Tibial nerve (tissue), 4 donors: Measurements from ENCODE around the gene C6orf89. TPM values are rescaled to one million over a fixed set of nuclear protein-coding genes. Genes with fewer than 3 reads are reported as not detected.

Experiments used
- DNase-seq, 2 donors: peaks; one replicate each; pipeline ENCODE4 v3.0.0-alpha.2; 2019; ENCODE audit warnings: low spot score in 2 of 2
- H3K27ac ChIP-seq, 4 donors: fragments of 200-600 bp; sonication (generic) in 3 of 4; one replicate each; pipeline ENCODE4 v1.5.1; 2017 to 2019; ENCODE audit warnings: mild to moderate bottlenecking in 1 of 4
- H3K27me3 ChIP-seq, 2 donors: fragments of 200-600 bp; sonication (generic) in 1 of 2; one replicate each; pipeline versions ENCODE4 v1.5.1 to v1.6.0; 2017 to 2019
- H3K36me3 ChIP-seq, 3 donors: fragments of 200-600 bp; sonication (generic); one replicate each; pipeline ENCODE4 v1.5.1; 2018 to 2019
- H3K4me1 ChIP-seq, 4 donors: fragments of 200-600 bp; sonication (generic) in 3 of 4; one replicate each; pipeline ENCODE4 v1.5.1; 2017 to 2019
- H3K4me3 ChIP-seq, 4 donors: fragments of 200-600 bp; sonication (generic) in 3 of 4; one replicate each; pipeline ENCODE4 v1.5.1; 2017 to 2019; ENCODE audit warnings: mild to moderate bottlenecking in 1 of 4, moderate library complexity in 1 of 4
- H3K9me3 ChIP-seq, 4 donors: fragments of 200-600 bp; sonication (generic) in 3 of 4; one replicate each; pipeline ENCODE4 v1.5.1; 2017 to 2019
- EP300 ChIP-seq, 2 donors: sonication (generic); formaldehyde crosslinking; IDR thresholded peaks; one replicate each; pipeline ENCODE4 v1.6.1; 2017; ENCODE audit warnings: antibody characterized with exemption in 2 of 2, mild to moderate bottlenecking in 1 of 2
- POLR2A ChIP-seq, 2 donors: fragments of 450-650 bp; IDR thresholded peaks; one replicate each; pipeline ENCODE4 v1.6.1; 2017; ENCODE audit warnings: antibody characterized with exemption in 2 of 2, mild to moderate bottlenecking in 2 of 2, moderate library complexity in 2 of 2
- WGBS, 2 donors: methylation state at CpG; one replicate each; pipeline ENCODE4 v1.1.5; 2018; 5-methylcytosine and 5-hydroxymethylcytosine counted together
- total RNA-seq, 4 donors: library from RNA; depleted of rRNA; stranded (reverse); fragments of >200 nt; gene quantifications; one replicate each; pipeline ENCODE4 v1.1.0, GENCODE V29; 2016
- TF ChIP-seq, protein P1 (sequence below), 5 experiments: fragments of 200-600 bp in 3 of 5; fragments of 450-650 bp in 2 of 5; sonication (generic) in 3 of 5; IDR thresholded peaks; one replicate each; pipeline ENCODE4 v1.5.1; 2016 to 2019; ENCODE audit warnings: antibody characterized with exemption in 5 of 5, mild to moderate bottlenecking in 3 of 5, moderate library complexity in 2 of 5

Gene C6orf89
- total RNA-seq, 4 donors from 2014 or later: 41.1 to 57.9 (median 52.3) TPM

DNA sequence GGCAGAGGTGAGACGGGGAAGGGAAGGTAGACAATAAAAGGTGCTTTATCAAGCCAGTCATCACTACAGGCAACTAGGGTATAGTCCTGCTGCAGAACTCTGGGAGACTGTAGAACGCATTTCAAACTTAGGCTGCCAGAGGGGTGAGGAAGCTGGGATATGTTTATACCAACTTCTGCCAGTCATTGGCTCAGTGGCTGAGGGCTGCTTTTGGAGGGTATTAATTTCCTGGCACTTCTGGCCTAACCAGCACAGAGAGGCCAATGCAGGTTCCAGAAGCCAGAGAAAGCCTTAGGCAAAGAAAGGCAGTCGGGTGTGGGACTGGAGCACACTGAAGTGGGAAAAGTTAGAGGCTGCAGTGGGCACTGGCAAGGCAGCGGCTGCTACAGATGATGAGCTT is 42.6 kb upstream of the C6orf89 start:
- H3K36me3 ChIP-seq: no peaks in the 10 kb centered on the region
- H3K4me3 ChIP-seq: no peak overlapping the region
- H3K9me3 ChIP-seq: no peaks in the 10 kb centered on the region
- H3K27ac ChIP-seq: no peak overlapping the region
- no peak for DNase-seq
- H3K4me1 ChIP-seq: peaks cover 0 to 24% (median 20%) of the 10 kb centered on the region in 4 donors
- TF ChIP-seq, protein P1, sequence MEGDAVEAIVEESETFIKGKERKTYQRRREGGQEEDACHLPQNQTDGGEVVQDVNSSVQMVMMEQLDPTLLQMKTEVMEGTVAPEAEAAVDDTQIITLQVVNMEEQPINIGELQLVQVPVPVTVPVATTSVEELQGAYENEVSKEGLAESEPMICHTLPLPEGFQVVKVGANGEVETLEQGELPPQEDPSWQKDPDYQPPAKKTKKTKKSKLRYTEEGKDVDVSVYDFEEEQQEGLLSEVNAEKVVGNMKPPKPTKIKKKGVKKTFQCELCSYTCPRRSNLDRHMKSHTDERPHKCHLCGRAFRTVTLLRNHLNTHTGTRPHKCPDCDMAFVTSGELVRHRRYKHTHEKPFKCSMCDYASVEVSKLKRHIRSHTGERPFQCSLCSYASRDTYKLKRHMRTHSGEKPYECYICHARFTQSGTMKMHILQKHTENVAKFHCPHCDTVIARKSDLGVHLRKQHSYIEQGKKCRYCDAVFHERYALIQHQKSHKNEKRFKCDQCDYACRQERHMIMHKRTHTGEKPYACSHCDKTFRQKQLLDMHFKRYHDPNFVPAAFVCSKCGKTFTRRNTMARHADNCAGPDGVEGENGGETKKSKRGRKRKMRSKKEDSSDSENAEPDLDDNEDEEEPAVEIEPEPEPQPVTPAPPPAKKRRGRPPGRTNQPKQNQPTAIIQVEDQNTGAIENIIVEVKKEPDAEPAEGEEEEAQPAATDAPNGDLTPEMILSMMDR (IDR thresholded peaks at IDR 0.05): no peak
- TF ChIP-seq POLR2A (IDR thresholded peaks at IDR 0.05) (no peak), EP300 (IDR thresholded peaks at IDR 0.05) (no peak)
- 88 to 94% methylated on average over 4 of the region's 4 CpGs for WGBS, 2 donors
- H3K27me3 ChIP-seq: peaks cover 0 to 20% of the 10 kb centered on the region in 2 donors

DNA sequence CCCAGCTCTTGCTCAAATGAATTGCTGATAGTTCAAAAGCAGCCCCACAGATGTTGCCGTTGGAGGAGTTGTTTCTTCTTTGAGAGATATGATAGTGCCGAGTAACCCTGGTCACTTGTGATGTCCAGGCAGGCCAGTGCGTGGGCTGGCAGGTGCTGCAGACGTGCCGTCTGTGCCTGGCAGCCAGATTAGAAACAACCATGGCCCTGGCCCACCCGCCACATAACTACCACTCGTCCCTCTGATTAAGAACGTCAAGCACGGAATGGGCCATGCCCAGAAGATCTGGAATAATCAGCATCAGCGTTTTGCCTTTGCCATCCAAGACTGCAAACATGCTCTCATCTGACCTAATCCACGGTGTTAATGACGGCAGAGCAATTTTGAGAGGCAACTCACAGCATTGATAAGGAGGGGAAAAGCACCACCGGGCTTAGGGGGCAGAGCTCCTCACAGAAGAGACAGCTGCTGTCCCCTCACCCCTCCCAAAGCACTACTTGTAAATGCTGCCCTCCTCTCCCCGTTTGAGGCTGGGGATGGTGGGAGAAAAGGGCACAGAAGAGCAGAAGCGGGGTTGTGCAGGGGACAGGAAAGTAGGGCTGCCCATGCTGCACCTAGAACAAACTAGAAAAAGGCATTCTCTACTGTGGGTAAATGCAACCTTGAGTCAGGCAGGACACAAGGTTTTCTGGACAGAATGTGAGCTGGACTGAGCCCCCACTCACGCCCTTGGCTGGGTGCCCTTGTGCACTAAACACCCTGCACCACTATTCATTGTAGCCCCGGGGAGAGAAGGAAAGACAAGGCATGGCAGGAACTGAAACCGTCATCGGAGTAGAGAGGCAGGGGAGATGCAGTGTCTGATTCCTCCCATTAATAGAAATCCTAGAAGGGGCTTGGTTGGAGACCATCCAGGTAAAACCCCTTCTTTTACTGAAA is 41.3 kb upstream of the C6orf89 start:
- TF ChIP-seq POLR2A (IDR thresholded peaks at IDR 0.05): no peak
- TF ChIP-seq, protein P1 (IDR thresholded peaks at IDR 0.05): no peak
- TF ChIP-seq EP300 (IDR thresholded peaks at IDR 0.05): no peak
- WGBS, 2 donors: 67 to 68% methylated on average over 19 of the region's 19 CpGs
- Histone ChIP-seq H3K27me3 (peaks cover 0 to 7% of the 10 kb centered on the region in 2 donors), H3K36me3 (no peaks in the 10 kb centered on the region), H3K27ac (no peak overlapping the region), H3K9me3 (no peaks in the 10 kb centered on the region), H3K4me1 (peaks cover 0 to 26% (median 19%) of the 10 kb centered on the region in 4 donors), H3K4me3 (no peak overlapping the region)
- no peak for DNase-seq

DNA sequence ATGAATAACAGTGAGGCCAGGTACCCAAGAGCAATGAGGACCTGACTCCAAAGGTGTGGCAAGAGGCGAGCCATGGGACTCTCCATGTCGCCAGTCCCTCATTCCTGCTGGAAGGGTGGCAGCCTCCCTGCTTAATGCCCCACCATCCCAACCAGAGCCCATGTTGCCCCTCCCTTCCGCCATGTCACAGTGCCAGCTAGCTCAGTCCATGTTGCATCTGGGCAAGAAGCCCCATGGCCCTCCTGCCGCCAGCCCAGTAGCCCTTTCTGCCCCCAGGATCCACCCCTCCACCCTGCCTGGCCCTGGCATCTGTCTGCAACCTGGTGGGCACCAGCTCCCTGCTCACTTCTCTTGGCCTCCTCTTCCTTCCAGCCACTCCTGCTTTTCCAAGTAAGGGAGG is 40.5 kb upstream of the C6orf89 start:
- Histone ChIP-seq H3K4me3 (no peak overlapping the region), H3K27ac (no peak overlapping the region), H3K4me1 (peaks cover 0 to 21% (median 15%) of the 10 kb centered on the region in 4 donors), H3K27me3 (peaks cover 0 to 4% of the 10 kb centered on the region in 2 donors), H3K36me3 (no peaks in the 10 kb centered on the region), H3K9me3 (no peaks in the 10 kb centered on the region)
- WGBS, 2 donors: 73 to 81% methylated on average over 4 of the region's 4 CpGs
- TF ChIP-seq EP300 (IDR thresholded peaks at IDR 0.05): no peak
- no peak for TF ChIP-seq POLR2A (IDR thresholded peaks at IDR 0.05)
- no peak for DNase-seq

DNA sequence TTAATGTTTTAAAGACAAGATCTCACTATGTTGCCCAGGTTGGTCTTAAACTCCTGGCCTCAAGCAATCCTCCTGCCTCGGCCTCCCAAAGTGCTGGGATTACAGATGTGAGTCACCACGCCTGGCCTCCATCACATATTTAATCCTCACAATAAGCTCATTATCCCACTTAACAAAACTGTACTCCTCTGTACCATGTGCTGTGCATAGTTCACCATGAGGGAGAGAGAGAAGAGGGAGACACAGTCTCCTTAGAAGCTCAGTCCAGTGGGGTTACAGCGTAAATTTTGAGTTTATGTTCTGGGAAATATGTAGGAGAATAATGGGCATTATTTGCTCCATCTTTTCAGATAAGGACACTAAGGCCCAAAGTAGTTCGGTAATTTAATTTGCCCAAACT is 38.6 kb upstream of the C6orf89 start:
- Histone ChIP-seq H3K36me3 (no peaks in the 10 kb centered on the region), H3K4me1 (peaks cover 0 to 16% (median 7%) of the 10 kb centered on the region in 4 donors), H3K9me3 (peaks cover 0 to 6% (median 0%) of the 10 kb centered on the region in 4 donors), H3K27ac (no peak overlapping the region), H3K27me3 (no peaks in the 10 kb centered on the region), H3K4me3 (no peak overlapping the region)
- DNase-seq: no peak
- TF ChIP-seq, protein P1 (IDR thresholded peaks at IDR 0.05): no peak
- TF ChIP-seq EP300 (IDR thresholded peaks at IDR 0.05): no peak
- TF ChIP-seq POLR2A (IDR thresholded peaks at IDR 0.05): no peak
- 78 to 86% methylated on average over 4 of the region's 4 CpGs for WGBS, 2 donors

DNA sequence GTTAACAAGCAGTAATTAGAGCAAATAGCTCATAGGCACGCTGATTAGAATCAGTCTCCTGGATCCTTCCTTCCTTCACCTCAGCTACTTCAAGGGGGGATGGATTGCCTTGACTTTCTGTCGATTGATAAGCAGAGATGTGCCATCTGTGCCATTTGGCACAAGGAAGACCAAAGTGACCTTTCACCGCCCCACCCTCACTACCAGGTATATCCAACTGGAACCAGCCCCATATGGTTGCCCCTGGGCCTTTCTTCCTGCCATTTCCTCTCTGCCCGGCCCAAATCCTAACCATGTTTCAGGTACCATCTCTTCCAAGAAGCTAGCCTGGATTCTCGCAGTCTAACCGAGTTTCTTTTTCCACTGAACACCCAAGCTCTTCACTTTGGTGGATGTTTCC is 37.8 kb upstream of the C6orf89 start:
- Histone ChIP-seq H3K36me3 (peaks cover 0 to 3% (median 0%) of the 10 kb centered on the region in 3 donors), H3K4me1 (peaks cover 0 to 16% (median 7%) of the 10 kb centered on the region in 4 donors), H3K4me3 (no peak overlapping the region), H3K27me3 (no peaks in the 10 kb centered on the region), H3K9me3 (peaks cover 0 to 6% (median 0%) of the 10 kb centered on the region in 4 donors), H3K27ac (no peak overlapping the region)
- 97 to 98% methylated on average over 6 of the region's 6 CpGs for WGBS, 2 donors
- no peak for DNase-seq
- TF ChIP-seq EP300 (IDR thresholded peaks at IDR 0.05): no peak
- TF ChIP-seq, protein P1 (IDR thresholded peaks at IDR 0.05): no peak
- TF ChIP-seq POLR2A (IDR thresholded peaks at IDR 0.05): no peak
